ENCODE results near the gene PTCD2. TPM values are rescaled to one million over a fixed set of nuclear protein-coding genes. Genes with fewer than 3 reads are reported as not detected.

The PTCD2 gene
- polyA plus RNA-seq, 12 donors = 4.7 to 13.2 (median 10.4) TPM; not detected in 1

DNA sequence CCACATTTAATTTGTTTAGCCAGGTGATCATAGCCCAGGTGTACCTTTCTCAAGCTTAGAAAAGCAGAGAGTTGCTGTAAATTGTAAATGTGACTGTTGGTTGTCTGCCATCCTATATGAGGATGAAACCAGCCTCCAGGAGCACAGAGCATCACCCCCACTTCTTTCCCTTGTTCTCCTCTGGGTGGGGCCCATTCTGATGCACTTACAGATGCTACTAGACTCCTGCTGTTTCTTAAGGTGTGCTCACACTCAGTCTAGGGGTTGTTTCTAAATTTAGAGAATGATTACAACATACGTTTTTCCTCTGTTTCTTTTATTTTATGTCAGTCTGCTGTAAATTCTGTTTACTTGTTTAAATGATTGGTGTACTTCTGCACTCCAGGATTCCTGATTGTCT is 10.5 kb downstream of the PTCD2 start:
- DNase-seq = no peak

DNA sequence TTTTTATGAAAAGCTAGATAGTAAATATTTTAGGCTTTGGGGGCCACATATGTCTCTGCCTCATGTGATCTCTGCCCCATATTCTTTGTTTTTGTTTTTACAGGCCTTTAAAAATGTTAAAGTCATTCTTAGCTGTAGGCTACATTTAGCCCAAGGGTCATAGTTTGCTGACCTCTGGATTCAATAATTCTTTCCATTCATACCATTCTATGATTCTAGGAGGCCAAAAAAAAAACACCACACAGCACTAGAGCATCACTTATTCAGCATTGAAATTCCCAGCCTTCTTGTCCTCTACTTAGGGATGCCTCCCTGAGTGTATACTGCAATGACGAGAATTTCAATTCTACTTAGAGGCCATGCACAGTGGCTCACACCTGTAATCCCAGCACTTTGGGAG is 17.0 kb downstream of the PTCD2 start:
- DNase-seq = no peak

DNA sequence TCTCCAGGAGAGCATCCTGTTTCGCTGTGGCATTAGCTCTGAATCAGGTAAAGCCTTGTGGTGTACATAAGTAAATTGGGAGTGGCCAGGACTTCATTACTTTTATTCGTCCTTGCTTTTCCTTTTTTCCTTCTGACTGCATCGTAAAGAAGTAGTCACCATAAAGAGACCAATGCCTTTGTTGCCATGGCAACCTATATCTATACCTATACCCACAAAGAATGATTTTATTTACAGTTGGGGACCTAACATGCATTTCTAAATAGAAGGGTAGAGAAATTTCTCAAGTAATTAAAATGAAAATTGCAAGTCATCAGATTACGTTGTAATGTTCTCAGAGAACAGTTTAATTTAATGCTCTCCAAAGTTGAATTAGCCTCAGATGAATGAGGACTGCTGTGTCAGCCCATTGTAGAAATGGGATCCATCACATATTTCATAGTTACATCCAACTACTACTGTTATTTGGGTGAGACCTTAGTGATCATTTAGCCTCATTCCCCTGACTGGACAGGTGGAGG is 18.6 kb downstream of the PTCD2 start:
- DNase-seq = no peak

DNA sequence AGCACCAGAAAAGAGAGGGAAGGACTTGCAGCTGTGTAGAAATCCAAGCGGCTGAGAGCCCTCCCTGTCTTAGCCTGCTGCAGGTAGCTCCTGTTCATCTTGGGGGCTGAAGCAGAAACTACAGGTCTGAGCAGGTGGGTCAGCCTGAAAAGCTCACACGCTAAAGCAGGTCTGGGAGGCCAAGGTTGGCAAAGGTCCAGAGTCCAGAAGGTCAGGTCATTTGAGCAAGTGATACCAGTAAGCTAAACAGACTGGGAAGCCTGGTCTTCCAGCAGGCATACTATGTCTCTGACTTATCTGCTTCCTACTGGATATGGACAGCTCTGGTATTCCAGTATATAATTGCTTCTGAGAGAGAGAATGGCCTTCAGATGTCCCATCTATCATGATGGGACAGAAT is 26.2 kb downstream of the PTCD2 start:
- no peak for DNase-seq

DNA sequence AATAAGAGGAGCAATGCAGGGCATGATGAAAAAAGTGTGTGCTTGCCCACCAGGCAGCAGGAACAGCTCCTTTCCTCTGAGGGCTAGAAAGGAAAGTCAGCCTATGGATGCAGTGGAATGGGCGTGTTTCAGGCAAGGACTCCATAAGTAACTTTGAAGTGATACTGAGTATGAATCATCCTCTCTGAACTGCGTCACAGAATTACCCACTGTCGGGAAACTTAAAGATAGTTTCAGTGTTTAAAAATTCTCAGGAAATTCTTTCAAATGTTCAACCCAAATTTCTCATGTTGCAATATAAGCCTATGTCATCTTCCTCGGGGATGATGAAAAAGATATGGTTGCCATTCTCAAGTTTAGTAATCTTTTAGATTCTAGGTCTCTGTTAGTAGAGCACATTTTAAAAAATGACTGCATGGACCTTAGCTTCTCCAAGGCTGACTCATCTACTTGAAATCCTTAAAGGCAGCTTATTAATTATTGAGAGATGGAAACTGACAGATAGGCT is 27.7 kb downstream of the PTCD2 start:
- no peak for DNase-seq

DNA sequence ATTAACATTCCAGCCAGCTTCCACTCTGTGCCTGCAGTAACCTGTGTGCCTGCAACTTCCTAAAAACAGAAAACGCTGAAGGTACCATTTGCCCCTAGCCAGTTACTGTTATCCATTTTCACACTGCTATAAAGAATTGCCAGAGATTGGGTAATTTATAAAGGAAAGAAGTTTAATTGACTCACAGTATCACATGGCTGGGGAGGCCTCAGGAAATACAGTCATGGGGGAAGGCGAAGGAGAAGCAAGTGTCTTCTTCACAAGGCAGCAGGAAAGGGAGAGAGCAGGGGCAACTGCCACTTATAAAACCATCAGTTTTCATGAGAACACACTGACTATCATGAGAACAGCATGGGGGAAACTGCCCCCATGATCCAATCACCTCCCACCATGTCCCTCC is 31.2 kb downstream of the PTCD2 start:
- no peak for DNase-seq

DNA sequence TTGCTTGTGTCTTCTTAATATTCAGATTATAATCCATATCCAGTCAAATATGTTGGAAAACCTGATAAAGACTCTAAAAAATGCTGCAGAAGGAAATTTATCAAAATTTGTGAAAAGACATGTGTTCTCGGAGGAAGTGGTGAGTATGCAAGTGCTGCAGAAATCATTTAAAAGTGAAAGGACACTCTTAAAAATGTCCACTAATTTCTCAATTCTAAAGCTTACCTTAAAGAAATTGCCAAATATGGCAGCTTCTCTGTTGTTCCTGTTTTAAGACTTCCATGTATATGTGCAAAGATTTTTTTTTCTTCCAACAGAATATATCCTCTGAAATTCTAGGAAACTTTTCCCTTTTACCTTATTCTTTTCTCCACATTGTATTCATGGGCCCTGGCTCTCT is 32.4 kb downstream of the PTCD2 start:
- DNase-seq = no peak

DNA sequence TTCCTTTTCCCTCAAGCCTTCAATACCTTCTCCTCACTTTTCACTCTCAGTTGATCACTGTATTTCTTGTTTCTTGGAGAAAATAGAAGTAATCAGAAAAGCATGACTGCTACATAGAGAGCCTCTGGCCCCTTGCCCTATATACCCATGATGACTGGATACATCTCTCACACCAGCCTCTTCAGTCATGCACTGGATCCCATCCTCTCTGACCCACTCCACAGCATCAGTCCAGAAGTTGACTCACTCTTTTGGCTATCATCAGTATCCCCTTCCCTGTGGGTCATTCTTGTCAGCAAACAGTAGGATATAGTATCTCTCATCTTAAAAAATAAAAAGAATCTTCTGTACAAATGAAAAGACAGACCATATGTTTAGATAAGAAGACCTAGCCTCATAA is 32.9 kb downstream of the PTCD2 start:
- DNase-seq = no peak

DNA sequence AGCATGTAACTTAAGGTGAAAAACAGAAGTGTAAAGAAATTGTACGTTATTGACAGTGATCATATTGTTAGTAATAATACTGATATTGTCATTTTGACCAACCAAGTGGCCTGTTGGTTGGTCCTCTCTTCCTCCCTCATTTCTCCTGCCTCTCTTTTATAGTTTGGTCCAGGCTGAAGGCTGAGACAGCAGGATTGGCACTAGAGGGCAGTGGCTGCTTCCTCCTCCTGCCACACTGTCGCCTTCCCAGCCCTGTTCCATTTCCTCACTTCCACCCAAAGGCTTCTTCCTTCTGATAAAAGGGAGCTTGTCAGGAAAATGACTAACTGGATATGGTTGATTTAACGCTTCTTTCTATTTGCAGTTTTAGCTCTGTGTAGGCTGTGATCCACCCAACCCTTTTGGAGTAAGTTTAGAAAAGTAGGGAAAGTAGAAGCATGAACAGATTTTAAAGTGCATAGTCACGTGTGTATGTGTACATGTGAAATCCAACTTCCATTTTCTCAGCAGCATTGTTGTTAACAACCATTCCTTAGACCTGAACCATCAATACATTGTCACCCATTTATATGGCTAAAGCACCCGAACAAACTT is 35.6 kb downstream of the PTCD2 start:
- no peak for DNase-seq

DNA sequence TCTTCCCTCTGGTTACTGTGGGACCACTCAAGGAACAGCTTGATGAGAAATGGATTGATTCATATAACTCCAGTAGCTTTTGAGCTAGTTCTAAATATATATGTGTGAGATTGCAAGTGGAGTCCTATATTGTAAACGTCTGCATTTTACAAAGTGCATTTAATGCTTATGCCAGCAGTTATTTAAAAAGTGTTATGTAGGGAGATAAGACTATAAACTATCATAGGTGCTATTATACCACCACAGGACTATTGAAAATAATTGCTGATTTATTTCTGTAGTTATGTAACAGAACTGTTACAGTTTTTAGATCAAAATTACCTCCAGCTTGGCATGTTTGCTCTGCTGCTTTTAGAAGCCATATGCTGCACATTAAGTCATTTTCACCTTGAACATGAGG is 36.2 kb downstream of the PTCD2 start:
- DNase-seq = no peak

DNA sequence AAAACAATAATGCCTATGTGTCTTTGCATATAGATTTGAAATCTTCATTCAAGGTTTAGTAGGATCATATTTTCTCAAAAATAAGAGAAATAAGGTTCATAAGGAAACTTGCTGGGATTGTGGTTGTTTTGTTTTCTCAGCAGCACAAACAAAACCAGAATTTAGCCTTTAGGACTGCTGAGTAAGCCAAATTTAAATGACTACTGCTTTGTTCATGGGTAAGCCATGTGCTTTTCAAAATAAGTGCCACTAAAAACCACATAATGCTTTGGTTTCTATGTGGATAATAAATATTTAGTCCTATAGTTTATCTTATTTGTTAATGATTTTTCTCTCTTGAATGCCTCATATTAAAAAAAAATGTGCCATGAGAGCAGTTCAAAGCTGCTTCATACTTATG is 38.8 kb downstream of the PTCD2 start:
- DNase-seq = no peak

DNA sequence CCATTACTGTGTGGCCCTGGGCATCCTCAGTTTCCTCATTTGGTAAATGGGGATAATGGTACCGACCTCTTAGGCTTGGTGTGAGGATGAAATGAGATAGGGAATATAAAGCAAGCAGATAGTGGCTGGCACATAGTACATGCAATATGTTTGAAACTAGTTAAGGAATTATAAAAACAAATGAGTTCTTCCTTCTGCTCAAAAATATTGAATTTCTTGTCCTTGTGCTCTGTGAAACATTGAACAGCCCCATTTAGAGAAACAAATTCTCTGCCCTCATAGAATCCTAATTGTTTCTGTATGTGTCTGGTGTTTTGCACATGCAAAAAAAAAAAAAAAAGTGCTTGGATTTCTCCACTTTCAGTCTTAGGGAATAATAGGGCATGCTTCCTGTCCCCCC is 39.7 kb downstream of the PTCD2 start:
- DNase-seq = no peak

DNA sequence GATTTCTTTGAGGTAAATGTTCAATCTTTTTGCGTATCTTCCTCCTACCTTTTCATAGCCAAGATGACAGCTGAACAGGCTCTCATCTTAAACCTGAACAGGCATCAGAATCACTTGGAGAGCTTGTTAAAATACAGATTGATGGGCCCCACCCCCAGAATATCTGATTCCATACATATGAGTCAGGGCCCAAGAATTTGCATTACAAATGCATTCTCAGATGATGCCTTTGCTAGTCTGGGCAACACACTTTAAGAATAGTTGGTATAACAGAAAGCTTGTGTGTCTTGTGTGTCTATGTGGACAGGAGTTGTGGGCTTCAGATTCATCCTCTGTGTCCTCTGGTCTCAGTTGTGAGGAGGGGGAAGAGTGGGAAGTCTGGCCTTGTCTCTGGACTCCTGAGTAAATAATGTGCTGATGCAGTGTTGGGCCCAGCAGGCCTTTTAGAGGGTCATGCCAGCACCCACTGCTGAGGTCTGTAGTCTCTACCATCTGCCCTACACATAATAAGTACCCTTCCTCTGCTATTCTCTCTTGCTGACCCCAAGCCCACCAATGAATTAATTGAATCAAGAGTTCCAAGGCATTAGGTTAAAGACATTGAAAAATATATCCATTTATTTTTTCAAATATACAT is 43.1 kb downstream of the PTCD2 start:
- DNase-seq = no peak

DNA sequence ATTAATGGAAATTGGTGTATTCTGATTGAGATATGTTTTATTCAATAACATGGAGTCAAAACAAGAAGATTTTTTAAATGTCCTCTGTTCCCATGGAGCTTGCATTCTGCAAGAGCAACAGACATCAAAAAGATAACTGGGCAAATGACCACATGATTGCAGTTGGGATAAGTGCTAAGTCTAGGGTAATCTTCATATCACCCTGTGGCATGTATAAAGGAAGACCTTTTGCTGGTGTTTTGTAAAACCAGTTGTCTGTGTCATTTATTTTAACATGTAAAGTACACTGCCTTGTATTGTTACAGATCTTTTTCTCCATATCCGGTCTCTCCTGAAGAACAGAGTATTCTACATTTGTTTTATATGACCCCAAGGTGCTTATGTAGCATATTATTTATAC is 44.0 kb downstream of the PTCD2 start:
- no peak for DNase-seq

DNA sequence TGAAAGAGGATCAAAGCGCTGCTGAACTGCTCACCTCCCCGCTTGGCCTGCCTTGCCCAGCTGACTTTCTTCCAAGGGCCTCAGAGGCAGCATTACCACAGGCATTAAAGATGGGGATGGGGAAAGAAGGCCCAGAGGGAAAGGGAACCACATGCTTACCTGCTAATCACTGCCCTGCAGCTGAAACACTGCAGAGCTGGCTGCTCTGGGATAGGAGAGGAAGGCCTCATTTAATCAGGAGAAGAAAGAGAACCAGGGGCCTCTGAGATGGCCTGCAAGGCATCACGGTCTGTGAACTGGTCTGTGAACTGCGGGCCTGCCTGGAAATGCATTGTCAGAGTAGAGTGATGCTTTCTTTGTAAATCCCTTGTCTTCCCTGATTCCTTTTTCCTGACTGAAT is 44.8 kb downstream of the PTCD2 start:
- no peak for DNase-seq

DNA sequence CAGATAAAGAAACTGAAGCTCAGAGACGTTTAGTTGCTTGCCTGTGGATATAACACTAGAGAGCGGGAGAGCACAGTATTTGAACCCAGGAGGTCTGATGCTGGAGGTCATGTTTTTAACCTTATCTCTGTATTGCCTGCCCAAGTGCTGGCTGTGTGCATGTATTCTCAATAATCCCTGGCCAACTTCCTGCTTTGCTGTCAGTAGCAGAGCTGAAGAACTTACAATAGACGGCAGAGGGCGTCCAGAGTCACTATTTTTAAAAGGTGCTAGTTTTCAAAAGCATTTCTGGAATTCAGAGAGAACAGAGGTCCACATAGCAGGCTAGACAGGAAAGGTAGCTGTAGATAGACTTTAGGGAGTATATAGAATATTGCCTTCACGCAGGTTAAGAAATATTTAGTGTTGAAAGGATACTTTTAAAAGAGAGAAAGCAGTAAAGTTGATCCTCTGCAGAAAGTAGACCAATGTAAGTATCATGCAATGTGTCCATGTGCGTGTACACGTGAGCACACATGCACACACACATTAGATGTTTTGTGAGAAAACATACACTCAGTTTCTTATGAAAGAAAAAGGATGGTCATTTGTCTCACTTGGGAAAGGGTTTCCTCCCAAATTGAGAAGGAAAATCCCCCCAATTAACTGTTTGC is 46.3 kb downstream of the PTCD2 start:
- peak; percentile 82 for DNase-seq

DNA sequence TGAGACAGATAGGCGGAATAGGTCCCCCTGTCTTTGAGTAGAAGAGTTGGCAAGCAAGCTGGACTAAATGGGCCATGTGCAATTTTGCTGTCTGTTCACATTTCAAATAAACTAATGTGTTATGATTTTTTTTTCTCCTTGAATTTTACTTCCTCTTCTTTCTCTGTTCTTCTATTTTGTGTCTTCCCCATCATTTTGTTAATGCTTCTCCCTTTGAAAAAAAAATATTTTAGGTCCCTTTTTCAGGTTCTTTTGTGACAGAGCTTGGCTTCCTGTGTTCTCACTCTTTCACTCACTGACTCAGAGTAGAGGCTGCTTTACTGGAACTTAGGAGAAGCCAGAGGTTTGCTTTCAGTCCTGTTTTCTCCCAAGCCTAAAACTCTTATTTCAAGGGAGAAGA is 48.1 kb downstream of the PTCD2 start:
- DNase-seq = no peak

DNA sequence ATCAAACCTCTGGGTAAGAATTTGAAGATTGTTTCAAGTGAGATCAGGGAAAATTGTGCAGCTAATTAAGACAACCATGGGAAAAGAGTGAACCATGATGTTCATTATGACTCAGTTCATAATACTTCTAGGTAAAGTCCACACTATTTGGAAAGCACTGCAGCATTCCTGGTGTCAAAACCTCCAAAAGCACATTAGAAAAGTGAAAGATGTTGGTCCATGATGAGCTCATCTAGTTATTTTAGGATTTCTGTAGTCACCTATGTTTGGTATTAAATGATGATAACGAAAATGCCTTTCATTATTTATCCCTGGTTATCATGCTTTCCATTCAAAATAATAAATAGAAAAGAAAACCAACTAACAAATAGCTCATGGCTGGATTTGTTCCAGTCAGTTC is 49.1 kb downstream of the PTCD2 start:
- DNase-seq = no peak

DNA sequence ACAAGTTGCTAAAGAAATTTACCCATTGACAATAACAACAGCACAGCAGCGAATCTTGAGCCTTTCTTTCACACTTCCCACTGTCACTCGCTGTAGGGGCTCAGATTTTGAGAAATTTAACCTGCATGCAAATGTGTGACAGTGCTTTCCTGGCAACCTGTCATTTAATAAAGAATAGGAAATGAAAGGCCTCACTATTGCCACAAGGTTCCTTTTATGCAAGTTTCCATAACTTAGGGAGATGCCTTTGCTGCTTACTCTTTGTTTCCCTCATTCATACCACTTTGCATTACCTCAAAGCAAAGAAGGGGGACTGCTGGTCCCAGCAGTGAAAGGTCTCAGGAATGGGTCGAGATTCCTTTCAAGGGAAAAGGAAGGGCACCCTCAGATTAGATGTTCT is 49.5 kb downstream of the PTCD2 start:
- no peak for DNase-seq

DNA sequence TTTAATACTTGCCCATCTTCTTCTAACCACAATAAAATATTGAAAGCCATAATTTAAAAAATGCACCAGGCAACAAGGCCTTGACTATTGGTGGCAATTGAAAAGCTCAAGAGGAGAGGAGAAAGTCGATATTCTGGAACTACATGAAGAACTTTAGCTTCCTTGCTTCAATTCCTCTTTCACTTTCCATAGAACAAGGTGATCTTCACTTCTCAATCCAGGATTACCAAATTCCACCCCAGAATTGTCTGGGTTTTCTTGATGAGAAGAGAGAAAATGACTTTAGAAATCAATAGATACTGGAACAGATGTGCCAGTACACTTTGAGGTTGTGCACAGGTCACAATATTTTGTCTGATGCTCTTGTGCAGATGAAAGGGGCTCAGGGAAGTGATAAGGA is 52.2 kb downstream of the PTCD2 start:
- DNase-seq = no peak

DNA sequence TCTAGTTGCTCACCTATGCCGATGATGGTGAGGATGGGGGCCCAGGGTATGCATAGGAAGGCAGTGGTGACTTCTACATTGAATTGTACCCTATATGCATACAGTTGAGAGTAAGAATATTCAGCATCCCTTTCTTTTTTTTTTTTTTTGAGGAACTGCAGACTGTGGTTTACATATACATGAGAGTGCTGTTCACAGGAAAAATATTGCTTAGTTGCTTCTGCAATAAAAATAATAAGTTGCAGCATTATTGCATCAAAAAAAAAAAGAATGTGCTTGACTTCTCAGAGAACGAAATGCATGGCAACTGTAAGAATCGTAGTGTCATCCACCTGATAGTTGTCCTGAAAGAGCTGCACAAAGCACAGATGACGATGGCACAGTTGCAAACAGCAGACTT is 52.8 kb downstream of the PTCD2 start:
- DNase-seq = no peak

DNA sequence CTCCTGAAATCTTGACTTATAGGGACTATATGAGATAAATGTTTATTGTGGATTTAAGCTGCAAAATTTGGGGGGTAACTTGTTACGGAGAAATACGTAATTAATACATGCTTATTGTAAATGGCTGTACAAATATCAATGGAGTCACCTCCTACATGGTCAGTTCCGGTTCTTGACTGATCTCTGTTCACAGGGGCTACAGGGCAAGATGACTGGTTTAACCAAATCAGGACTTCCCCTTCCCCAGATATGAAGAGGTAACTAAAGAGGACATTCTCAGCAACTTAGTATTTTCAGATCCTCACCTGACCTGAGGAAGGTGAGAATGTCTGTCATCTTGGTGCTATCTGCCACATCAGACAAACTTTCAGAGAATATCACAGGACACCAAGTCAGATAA is 54.7 kb downstream of the PTCD2 start:
- DNase-seq = no peak

DNA sequence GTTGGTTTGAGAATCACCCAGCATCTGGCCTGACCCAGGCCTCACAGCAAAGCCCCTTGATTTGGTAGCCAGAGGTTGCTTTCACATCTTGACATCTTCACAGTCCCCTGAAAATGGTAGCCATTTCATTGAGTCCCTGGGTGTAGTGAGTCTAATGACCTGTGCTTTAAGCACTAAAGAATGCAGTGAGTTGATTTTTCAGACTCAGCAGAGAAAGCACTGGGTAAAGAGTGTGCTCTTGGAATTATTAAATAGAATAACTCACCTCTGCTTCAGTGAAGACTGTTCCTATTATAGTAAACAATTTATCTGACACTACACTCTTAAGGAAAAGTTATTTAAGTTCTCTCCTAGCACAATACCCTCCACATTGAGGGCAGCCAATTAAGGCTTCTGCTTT is 56.2 kb downstream of the PTCD2 start:
- no peak for DNase-seq

All from muscle of arm (tissue), 12 donors.